HG03432 (cell line): ENCODE data around the gene PTK7.

Experiments
- ATAC-seq: cut with Tn5 transposase; IDR thresholded peaks from one replicate; pipeline ENCODE4 v1.9.1; 2021; ENCODE audit warnings: mild to moderate bottlenecking, moderate library complexity; ENCODE audit not compliant: unreplicated experiment

Gene PTK7

DNA sequence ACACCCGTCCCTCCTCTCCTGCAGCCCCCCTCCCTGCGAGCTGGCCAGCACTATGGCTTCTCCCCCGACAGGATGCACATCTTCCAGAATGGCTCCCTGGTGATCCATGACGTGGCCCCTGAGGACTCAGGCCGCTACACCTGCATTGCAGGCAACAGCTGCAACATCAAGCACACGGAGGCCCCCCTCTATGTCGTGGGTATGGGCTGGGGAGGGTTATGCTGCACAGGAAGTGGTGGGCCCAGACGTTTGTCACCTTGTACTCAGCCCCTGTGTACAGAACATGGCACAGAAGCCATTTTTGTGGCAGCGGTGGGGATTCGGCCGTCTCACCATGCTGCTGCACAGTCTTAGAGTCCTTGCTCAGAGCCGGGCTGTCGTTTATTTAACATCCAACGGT is 66.0 kb downstream of the PTK7 start:
- ATAC-seq, result no peak

DNA sequence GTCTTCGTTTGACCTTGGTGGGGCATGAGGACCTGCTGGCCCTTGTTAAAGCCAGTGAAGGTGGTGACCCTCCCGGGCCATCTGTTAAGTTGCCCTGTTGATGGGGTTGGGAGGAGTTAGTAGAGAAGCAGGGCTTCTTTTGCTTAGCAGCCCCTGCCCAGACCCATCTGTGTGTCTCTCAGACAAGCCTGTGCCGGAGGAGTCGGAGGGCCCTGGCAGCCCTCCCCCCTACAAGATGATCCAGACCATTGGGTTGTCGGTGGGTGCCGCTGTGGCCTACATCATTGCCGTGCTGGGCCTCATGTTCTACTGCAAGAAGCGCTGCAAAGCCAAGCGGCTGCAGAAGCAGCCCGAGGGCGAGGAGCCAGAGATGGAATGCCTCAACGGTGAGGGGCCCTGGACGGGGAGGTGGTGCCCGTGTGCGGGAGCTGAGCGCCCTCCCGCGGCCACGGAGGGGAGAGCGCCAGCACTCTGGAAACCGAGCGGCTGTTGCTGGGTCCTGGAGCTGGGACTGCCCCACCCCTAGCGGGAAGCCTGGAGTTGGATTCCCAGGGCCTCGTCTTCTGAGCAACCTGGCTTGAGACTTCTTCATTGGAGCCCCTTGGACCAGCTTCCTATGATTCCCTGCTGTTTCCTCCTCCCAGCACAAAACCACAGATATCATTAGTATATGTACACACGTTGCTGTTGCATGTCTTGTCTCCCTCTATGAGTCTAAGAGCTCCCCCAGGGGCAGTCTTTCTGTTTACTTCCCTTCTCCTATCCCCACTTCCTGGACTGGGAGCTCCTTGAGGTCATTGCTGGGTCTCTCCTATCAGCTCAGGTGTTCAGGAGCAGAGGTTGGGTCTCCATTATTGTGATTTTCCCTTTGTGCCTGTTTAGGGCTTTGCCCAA is 67.4 kb downstream of the PTK7 start:
- ATAC-seq, result peak; percentile 80

DNA sequence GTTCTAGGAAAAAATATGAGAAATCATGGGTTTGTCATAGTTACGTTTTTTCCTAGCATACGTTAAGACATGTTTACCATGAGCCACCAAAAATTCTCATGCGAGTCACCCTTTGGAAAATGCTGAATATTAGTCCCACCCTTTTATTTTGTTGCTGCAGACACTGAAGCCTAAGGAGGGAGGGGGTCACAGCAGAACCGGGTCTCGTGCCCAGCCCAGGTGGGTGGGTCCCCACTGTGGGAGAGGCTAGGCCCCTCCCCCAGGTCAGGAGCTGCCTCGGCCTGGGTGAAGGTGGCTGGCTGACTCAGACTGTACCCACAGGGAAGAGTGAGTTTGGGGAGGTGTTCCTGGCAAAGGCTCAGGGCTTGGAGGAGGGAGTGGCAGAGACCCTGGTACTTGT is 68.8 kb downstream of the PTK7 start:
- no peak for ATAC-seq

DNA sequence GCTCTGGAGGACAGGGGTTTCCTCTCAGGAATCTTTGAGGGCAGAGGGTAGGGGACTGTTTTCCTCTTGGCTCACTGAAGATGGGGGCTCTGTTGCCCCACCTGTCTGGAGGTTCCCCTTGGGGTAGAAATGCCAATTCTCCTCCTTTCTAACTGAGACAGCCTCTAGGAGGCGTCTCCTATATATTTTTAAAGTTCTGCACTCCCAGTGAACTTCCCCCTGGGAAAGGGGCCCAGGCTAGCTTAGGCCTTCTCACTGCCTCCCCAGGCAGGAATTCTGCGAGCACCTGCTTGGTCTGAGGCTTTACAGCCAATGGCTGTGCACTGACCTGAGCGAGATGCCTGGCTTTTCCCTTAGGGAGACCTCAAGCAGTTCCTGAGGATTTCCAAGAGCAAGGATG is 70.1 kb downstream of the PTK7 start:
- no peak for ATAC-seq

DNA sequence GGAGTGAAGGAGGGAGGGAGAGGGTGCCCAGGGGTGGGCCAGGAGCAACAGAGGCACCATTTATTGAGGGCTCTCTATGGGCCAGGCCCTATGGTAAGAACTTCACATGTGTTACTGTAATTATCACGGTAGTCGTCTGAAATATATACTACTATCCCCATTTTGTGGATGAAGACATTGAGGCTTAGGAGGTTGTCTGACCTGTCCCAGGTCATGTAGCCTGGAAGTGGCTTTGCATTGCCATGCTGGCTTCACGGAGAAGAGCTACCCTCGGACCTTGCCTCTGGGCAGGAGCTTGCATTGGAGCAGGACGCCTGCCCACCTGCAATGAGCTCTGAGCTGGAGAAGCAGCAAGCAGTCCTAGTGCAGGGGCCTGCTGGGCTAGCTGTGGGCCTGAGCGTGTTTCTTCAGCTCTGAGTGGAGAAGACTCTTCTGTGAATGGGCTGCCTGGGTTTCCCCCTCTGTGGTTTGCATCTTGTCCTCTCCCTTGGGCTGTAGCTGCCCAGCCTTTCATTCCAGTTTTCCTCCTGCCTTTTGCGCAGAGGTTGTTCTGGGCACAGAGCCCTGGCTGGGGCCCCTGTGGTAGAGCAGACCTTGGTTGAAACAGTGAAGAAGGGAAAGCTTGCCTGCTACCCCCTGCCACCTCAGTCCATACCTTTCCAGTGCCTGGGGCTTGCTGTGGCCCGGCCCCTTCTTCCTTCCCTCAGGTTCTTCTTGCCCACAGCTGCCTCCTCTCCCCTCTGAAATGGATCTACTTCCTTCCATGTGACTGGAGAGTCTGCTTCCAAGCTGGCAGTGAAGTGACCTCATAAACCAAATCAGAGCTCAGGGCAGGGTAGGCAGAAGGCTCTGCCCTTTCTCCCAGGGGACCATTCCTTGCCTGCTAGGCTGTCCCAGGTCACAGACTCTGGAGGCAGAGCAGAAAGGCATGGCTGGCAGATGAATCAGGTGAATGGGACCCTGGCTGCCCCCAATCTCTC is 70.9 kb downstream of the PTK7 start:
- ATAC-seq, result no peak

DNA sequence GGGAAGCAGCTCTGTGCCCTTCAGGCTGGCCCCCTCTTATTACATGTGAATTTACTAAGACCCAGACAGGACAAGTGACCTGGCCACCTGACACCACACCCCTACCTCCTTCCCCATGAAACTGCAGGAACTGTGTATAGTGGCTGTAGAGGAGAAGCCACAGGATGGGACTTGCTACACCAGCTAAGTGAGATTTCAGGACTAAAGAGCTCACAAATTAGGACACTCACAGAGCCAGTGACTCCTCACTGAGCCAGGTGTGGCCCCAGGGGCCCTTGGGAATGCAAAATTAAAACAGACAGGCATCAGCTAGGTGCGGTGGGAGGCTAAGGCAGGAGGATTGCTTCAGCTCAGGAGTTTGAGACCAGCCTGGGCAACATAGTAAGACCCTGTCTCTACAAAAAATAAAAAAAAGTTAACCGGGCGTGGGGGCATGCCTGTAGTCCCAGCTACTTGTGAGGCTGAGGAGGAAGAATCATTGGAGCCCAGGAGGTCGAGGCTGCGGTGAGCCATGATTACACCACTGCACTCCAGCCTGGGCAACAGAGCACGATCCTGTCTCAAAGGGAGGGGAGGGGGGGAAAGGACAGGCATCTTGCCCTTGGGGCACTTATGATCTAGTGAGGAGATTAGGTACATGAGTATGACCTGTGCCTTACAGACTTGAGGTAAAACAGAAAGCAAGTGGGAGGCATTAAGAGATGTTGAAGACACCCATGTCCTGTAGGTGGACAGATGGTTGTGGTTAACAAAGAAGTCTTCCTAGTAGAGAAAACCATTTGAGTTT is 71.8 kb downstream of the PTK7 start:
- ATAC-seq, result no peak

DNA sequence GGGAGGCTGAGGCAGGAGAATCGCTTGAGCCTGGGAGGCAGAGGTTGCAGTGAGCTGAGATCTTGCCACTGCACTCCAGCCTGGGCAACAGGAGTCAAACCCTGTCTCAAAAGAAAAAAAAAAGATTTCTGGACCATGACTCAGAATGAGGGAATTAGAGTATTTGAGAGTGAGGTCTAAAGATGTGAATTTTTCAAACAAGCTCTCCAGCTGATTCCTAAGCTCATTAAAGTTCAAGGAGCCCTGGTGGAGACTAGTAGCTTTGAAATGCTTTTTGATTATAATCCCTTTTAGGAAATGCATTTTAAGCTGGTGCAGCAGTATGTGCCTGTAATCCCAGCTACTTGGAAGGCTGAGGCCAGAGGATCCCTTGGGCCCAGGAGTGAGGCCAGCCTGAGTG is 73.2 kb downstream of the PTK7 start:
- ATAC-seq, result no peak

DNA sequence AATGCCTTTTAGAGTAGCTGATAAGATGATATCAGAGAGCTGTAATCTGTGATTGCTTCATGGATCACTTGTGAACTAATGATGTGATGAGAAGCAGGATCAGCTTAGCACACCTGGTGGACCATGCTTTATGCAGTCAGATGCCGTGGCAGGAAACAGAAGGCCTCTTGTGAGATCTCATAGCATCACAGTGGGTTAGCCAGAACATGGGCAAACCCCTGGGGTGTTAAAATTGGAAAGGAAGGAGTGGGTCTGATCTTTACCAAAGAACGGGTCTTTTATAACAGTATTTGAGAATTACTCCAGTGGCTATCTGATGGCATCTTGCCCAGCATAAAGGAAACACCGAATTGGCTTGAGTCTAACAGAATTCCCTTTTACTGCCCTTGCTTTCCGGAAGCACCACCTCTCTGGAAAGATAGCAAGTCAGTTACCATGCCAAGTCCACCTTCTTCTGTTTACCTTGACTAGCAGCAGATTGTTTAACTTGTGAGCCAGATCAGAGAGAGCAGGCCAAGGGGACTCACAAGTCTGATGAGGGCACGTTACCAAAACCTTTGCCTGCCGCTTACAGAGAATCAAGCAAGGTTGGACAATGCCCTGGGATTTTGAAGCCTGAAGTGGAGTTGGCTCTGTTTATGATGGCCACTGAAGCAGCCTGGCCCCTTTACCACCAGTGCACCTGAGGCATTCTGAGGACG is 74.1 kb downstream of the PTK7 start:
- ATAC-seq, result no peak

DNA sequence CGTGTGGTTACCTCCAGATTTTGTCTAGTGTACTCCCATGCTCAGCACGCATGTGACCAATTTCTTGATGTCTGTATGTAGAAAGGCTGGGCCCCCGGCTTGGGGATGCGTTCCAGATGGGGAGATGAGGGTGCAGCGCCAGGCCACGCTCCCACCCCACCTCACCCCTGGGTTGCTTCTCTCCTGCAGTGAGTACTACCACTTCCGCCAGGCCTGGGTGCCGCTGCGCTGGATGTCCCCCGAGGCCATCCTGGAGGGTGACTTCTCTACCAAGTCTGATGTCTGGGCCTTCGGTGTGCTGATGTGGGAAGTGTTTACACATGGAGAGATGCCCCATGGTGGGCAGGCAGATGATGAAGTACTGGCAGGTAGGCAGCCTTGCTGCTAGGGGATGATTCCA is 83.5 kb downstream of the PTK7 start:
- no peak for ATAC-seq

DNA sequence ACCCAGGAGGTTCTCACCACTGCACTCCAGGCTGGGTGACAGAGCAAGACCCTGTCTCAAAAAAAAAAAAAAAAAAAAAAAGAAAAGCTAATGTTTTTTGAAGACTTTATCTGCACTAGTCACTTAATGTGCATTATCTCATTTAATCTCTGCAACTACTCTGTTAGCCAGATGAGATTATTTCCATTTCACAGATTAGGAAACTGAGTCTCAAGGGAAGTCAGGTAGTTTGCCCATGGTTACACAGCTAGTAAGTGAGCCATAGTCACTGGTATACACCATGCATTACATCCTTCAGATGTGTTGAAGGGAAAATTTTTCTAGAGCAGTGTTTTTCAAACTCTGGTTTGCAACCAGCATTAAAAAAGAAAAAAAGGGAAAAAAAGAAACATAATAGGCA is 87.8 kb downstream of the PTK7 start:
- no peak for ATAC-seq

DNA sequence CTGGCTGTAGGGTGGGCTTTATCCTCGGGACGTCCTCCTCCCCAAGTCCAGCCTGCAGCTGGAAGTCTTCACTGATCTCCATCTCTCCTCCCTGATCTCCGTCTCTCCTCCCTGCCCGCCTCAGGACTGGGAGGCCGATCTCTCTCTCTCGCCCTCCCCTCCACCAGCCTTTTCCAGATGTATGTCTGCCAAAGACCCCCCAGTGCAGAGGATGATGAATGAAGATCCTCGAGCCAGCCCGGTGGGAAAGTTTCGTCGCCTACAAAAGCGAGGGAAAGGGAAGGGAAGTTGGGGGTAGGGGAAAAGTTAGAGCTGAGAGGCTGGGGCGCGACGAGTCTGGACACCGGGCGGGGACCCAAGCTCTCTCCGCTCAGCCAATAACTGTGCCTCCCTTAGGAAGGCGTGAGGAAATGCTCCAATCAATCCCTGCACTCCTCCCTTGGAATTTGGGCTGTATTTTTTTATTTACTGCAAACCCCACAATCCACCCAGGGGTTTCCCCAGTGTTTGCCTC is 94.4 kb downstream of the PTK7 start:
- ATAC-seq, result no peak

DNA sequence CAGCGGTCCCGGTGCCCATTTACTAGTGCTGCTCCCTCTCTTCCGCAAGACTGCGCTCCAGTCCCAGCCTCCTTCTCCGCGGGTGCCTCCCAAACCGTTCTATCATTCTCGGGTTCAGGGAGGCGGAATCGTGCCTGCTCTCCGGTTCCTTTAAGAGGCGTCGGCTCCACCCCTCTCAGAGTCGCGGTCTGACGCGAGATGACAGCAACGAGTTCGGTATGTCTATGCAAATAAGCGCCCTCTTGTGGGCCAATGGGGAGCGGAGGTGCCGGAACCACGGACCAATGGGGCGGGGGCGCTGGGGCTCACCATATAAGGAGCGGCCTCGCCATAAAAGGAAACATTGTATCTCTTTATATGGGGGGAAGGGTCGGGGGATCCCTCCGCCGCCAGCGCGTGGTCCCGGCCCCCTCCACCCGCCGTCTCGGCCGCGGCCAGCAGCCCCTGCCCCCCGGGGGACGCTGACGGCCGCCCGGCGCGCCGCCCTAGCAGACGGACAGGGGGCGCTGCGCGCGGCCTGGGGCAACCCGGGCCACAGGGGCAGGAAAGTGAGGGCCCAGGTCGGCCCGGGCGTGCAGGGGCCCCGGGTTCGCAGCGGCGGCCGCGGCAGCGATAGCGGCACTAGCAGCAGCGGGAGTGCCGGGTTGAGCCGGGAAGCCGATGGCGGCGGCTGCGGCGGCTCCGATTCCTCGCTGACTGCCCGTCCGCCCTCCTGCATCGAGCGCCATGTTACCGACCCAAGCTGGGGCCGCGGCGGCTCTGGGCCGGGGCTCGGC is 95.0 kb downstream of the PTK7 start, which contains the start of gene SRF:
TSS of gene SRF (plus strand) at position 339 of the 776 bp plus-strand sequence. CDS start at position 727, 388 bp downstream.
- ATAC-seq, result peak; percentile 61

DNA sequence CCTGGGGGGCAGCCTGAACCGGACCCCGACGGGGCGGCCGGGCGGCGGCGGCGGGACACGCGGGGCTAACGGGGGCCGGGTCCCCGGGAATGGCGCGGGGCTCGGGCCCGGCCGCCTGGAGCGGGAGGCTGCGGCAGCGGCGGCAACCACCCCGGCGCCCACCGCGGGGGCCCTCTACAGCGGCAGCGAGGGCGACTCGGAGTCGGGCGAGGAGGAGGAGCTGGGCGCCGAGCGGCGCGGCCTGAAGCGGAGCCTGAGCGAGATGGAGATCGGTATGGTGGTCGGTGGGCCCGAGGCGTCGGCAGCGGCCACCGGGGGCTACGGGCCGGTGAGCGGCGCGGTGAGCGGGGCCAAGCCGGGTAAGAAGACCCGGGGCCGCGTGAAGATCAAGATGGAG is 95.6 kb downstream of the PTK7 start:
- peak; percentile 2 for ATAC-seq

DNA sequence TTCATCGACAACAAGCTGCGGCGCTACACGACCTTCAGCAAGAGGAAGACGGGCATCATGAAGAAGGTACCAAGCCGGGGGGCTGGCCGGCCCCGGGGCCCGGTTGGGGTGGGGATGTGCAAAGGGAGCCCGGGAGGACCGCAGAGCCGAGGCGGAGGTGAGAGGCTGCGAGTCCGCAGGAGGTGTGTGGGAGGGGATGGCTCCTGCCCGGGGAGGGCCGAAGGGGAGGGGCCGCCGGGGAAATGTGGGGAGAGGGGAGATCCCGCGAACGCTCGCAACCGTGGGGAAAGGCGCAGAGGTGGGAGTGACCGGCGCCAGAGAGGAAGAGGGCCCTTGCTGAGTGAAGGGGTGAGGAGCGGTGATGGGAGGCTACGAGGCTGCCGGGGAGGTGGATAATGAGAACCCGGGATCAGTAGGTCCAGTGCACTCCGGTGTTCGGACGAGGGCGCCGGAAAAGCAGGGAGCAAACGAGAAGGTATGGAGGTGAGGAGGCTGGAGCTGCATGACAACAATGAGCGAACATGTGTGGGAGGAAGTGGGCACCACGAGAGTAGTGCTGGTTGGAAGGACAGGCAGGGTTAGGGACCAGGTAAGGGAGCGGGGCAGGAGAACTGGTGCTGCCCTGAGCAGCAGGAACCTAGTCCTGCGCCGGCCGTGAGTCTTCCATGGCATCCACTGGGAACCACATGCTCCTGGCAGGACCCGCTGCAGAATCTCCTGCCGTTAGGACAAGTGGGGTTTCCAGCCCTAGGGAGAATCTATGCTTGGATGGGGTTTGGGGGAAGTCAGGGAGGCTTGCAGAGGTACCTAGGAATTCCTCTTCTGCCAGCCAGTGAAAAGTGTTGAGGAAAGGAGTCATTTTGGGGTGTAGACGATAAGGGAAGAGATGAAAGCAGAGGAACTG is 96.2 kb downstream of the PTK7 start:
- no peak for ATAC-seq

DNA sequence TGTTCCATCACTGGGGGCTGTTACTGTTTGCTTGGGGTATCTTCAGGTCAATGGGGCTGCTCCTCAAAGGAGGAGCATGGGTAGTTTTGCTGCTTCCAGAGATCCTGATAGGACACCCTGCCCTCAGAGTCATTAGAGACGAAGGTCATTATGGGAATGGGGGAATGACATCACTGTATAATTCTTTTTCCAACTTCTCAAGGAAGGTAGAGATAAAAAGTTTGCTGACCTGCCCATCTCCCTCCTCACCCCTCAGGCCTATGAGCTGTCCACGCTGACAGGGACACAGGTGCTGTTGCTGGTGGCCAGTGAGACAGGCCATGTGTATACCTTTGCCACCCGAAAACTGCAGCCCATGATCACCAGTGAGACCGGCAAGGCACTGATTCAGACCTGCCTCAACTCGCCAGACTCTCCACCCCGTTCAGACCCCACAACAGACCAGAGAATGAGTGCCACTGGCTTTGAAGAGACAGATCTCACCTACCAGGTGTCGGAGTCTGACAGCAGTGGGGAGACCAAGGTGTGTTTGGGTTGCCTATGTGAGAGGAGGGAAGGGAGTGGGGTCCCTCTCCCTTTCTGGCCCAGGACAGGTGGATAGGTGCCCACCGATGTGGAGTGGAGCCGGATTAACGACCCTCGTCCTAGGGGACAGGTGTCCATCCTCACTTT is 97.6 kb downstream of the PTK7 start:
- ATAC-seq, result no peak

DNA sequence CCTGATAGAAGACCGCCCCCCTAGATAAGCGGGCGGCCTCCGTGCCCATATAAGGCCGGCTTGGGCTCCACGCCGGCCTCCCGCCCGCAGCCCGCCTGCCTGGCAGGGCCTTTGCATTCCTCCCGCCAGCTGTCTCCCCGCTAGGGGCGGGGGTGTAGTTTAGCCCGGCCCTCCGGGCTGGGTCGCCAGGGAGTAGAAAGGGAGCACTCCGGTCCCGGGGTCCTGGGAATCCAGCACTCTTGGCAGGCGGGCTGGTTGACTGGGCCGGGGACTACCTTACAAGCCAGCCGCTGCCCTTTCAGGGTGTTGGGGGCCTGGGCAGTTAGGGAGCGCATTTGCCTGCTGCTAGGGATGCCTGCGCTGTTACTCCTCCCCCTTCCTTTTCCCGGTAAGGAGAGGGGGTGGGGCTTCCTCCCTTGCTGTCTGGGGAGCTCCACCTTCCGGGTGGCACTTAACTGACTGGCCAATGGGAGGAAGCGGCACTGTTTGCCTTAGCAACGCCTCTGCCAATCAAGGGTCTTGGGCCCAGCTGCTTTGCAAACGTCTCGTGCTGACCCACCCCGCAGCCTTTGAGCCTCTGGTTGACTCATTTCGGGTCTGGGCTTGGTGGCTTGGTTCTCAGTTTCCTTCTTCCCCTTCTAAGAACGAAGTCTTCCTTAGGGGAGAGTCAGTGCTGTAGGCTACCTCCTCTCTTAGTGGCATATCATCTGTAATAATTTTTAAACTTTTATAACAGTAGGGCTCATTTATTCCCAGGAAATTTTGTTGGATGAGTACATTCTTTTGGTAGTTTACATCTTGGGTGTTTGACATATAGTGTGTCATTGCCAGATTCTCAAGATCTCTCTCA is 98.4 kb downstream of the PTK7 start:
- peak; percentile 69 for ATAC-seq
